PC-9 (cell line): ENCODE data around the gene C3orf20. TPM values are rescaled to one million over a fixed set of nuclear protein-coding genes. Genes with fewer than 3 reads are reported as not detected.

ENCODE experiments used
- BruUV-seq: library from RNA; stranded (reverse); fragments of 400-500 nt; replicated peaks from 2 replicates; lab custom pipeline; 2021; lab: Mats Ljungman, UMichigan
- CTCF ChIA-PET: fragments of 300-600 bp; sonication (Branson Sonifier 250); formaldehyde crosslinking; loops from one replicate; lab custom pipeline; 2022; ENCODE audit warnings: antibody characterized with exemption; lab: Charles Lee
- POLR2A ChIA-PET: fragments of 300-600 bp; sonication (Branson Sonifier 250); formaldehyde crosslinking; loops from one replicate; lab custom pipeline; 2022; ENCODE audit warnings: antibody characterized with exemption; ENCODE audit not compliant: unreplicated experiment; lab: Charles Lee
- DNase-seq, 2 experiments: peaks; one replicate each; pipeline versions ENCODE4 v3.0.0 to v3.0.0-alpha.2; 2015 to 2022; ENCODE audit warnings: mixed read lengths in 1 of 2
- H2AFZ ChIP-seq: fragments of 200-600 bp; sonication (generic); 2 replicates; pipeline ENCODE4 v1.8.1; 2017; ENCODE audit warnings: antibody characterized with exemption
- H3F3A ChIP-seq: fragments of 200-600 bp; sonication (generic); 2 replicates; pipeline ENCODE4 v1.8.1; 2017; ENCODE audit warnings: antibody characterized with exemption, mild to moderate bottlenecking, low read depth; ENCODE audit not compliant: insufficient read depth
- H3K27ac ChIP-seq: fragments of 200-600 bp; sonication (generic); 2 replicates; pipeline ENCODE4 v1.6.1; 2016; ENCODE audit warnings: mixed run types
- H3K27me3 ChIP-seq: fragments of 200-600 bp; sonication (generic); 2 replicates; pipeline ENCODE4 v1.6.1; 2016; ENCODE audit warnings: low read depth, mixed run types; ENCODE audit not compliant: insufficient read depth
- H3K36me3 ChIP-seq: fragments of 200-600 bp; sonication (generic); 2 replicates; pipeline ENCODE4 v1.6.1; 2016; ENCODE audit warnings: low read depth, mixed run types
- H3K4me1 ChIP-seq: fragments of 200-600 bp; sonication (generic); replicated peaks from 2 replicates; pipeline ENCODE4 v1.6.1; 2016; ENCODE audit warnings: mixed run types; ENCODE audit not compliant: insufficient read depth
- H3K4me2 ChIP-seq: fragments of 200-600 bp; sonication (generic); 2 replicates; pipeline ENCODE4 v1.6.1; 2017; ENCODE audit warnings: mixed run types
- H3K4me3 ChIP-seq: fragments of 200-600 bp; sonication (generic); 2 replicates; pipeline ENCODE4 v1.6.1; 2016; ENCODE audit warnings: mixed run types
- H3K79me2 ChIP-seq: fragments of 200-600 bp; sonication (generic); 2 replicates; pipeline ENCODE4 v1.6.1; 2017; ENCODE audit warnings: low read depth, mixed run types
- H3K9me2 ChIP-seq: fragments of 200-600 bp; sonication (generic); 2 replicates; pipeline ENCODE4 v1.8.1; 2017; ENCODE audit warnings: mild to moderate bottlenecking; ENCODE audit not compliant: insufficient read depth
- H3K9me3 ChIP-seq: fragments of 200-600 bp; sonication (generic); 2 replicates; pipeline ENCODE4 v1.8.1; 2016; ENCODE audit warnings: low read depth; ENCODE audit not compliant: insufficient read depth
- H4K20me1 ChIP-seq: fragments of 200-600 bp; sonication (generic); 2 replicates; pipeline ENCODE4 v1.8.1; 2017; ENCODE audit not compliant: insufficient read depth
- CTCF ChIP-seq: fragments of 200-600 bp; sonication (generic); conservative IDR thresholded peaks from 2 replicates; pipeline ENCODE4 v1.6.1; 2017; ENCODE audit warnings: mixed run types, antibody characterized with exemption, mild to moderate bottlenecking, moderate library complexity
- EZH2 ChIP-seq: fragments of 200-600 bp; sonication (generic); IDR thresholded peaks from 2 replicates; pipeline ENCODE4 v1.8.0; 2017; ENCODE audit warnings: antibody characterized with exemption, low read depth
- intact Hi-C: fragments of 100-400 bp; cut with micrococcal nuclease; formaldehyde crosslinking; loops from one replicate; pipeline ENCODE4 v1.10.0; 2022; ENCODE audit not compliant: unreplicated experiment
- total RNA-seq: library from RNA; stranded (reverse); gene quantifications from 2 replicates; pipeline ENCODE4 v1.2.3, GENCODE V29; 2021

C3orf20 gene
- total RNA-seq, 1 experiment from 2014 or later, result not detected

DNA sequence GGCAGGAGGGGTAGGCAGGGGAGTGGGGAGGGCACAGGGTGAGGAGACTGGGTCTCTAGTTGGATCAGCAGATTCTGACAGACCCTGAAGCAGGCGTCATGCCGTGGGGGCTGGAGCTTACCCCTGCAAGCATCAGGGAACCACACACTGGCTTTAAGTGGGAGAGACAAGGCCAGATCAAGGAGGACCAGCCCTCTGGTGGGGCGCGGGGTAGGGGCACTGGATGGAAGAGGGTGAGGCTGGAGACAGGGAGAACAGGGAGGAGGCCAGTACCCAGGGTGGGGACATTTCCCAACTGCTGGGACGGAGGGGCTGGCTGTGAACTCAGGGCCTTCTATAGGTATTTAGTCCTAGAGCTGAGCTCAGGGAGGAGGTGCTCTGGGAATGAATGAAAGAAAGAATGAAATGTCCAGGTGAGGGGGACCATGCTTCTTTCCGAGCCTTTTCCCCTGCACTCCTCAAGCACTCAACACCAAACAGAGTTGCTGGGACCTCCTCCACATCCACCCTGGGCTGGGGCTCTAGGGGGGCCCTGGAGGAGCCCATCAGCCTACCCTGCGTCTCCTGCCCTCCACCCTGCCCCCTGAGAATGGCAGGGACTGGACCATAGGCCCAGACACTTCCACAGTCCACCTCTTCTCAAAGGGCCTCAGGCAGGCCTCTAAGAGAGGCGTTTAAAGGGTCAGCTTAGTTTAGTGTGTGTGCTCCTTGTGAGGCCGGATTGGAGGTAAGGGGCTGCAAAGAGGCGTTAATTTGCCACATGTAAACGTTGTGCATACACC lies 94.8 kb downstream of the C3orf20 start:
- no peak overlapping the region for H3K4me2 ChIP-seq
- no peaks in the 10 kb centered on the region for H3F3A ChIP-seq
- ChIA-PET CTCF (no interaction called here), POLR2A (no interaction called here)
- H3K4me3 ChIP-seq, result no peak overlapping the region
- no peaks in the 10 kb centered on the region for H3K79me2 ChIP-seq
- H4K20me1 ChIP-seq, result no peaks in the 10 kb centered on the region
- no peaks in the 10 kb centered on the region for H3K9me2 ChIP-seq
- intact Hi-C loops, result no loop called here
- no TSS peak for BruUV-seq
- no peak overlapping the region for H3K27ac ChIP-seq
- no peak for DNase-seq
- H3K27me3 ChIP-seq, result no peaks in the 10 kb centered on the region; the same call in none of the 2 replicates
- no peaks in the 10 kb centered on the region for H3K36me3 ChIP-seq
- no peak overlapping the region for H2AFZ ChIP-seq
- TF ChIP-seq CTCF, result no peak
- TF ChIP-seq EZH2, result no peak
- H3K4me1 ChIP-seq, result no peaks in the 10 kb centered on the region
- no peaks in the 10 kb centered on the region for H3K9me3 ChIP-seq

- Histone ChIP-seq H3K4me2 (no peak overlapping the region), H3F3A (no peaks in the 10 kb centered on the region), H4K20me1 (no peaks in the 10 kb centered on the region), H3K27ac (no peak overlapping the region), H3K4me3 (no peak overlapping the region), H3K9me3 (no peaks in the 10 kb centered on the region), H3K36me3 (no peaks in the 10 kb centered on the region), H3K27me3 (no peaks in the 10 kb centered on the region; the same call in none of the 2 replicates), H3K79me2 (no peaks in the 10 kb centered on the region), H3K9me2 (no peaks in the 10 kb centered on the region), H2AFZ (no peak overlapping the region), H3K4me1 (no peaks in the 10 kb centered on the region)
- ChIA-PET POLR2A (no interaction called here), CTCF (no interaction called here)
- TF ChIP-seq EZH2 (no peak), CTCF (no peak)
- no TSS peak for BruUV-seq
- intact Hi-C loops, result no loop called here
- no peak for DNase-seq
Observed at GRCh38 chr3:14770591-14770990, 95.7 kb downstream of the C3orf20 start.

GRCh38 chr3:14771593-14772497 lies 96.9 kb downstream of the C3orf20 start:
- H3K9me2 ChIP-seq, result no peaks in the 10 kb centered on the region
- H3K79me2 ChIP-seq, result no peaks in the 10 kb centered on the region
- H3K4me1 ChIP-seq, result no peaks in the 10 kb centered on the region
- H3F3A ChIP-seq, result no peaks in the 10 kb centered on the region
- no peak overlapping the region for H3K27ac ChIP-seq
- ChIA-PET POLR2A (interaction anchor here (0.6 kb wide), 1 partner anchor 121 kb away, joined by 4 read pairs; no protein-coding TSS in a partner anchor), CTCF (no interaction called here)
- no peak overlapping the region for H3K4me3 ChIP-seq
- TF ChIP-seq CTCF (no peak), EZH2 (no peak)
- no peak for DNase-seq
- intact Hi-C loops, result no loop called here
- no peaks in the 10 kb centered on the region for H4K20me1 ChIP-seq
- no peaks in the 10 kb centered on the region for H3K36me3 ChIP-seq
- no peak overlapping the region for H2AFZ ChIP-seq
- no peaks in the 10 kb centered on the region for H3K9me3 ChIP-seq
- no peak overlapping the region for H3K4me2 ChIP-seq
- no peaks in the 10 kb centered on the region; the same call in none of the 2 replicates for H3K27me3 ChIP-seq
- BruUV-seq, result no TSS peak
